H1 (cell line): ENCODE data around the gene SMIM35. TPM values are rescaled to one million over a fixed set of nuclear protein-coding genes. Genes with fewer than 3 reads are reported as not detected.

Experiments
- CTCF ChIA-PET: fragments of 300-600 bp; sonication (Branson Sonifier 250); formaldehyde crosslinking; loops from one replicate; lab custom pipeline; 2021; ENCODE audit not compliant: partially characterized antibody; lab: Charles Lee
- POLR2A ChIA-PET: fragments of 300-600 bp; sonication (Branson Sonifier 250); formaldehyde crosslinking; loops from one replicate; lab custom pipeline; 2021; ENCODE audit warnings: inconsistent platforms; ENCODE audit not compliant: partially characterized antibody; lab: Charles Lee
- DNase-seq, 2 experiments: peaks; one replicate each; pipeline versions ENCODE4 v3.0.0 to v3.0.0-alpha.2; 2010 to 2022; ENCODE audit warnings: low spot score in 2 of 2, low read depth in 1 of 2, mixed read lengths in 1 of 2
- FAIRE-seq: peaks from 2 replicates; lab custom pipeline; 2011; peaks lifted over from hg19 to GRCh38; lab: Jason Lieb, UNC
- H2AFZ ChIP-seq: 2 replicates; pipeline ENCODE4 v1.8.1; 2012; ENCODE audit warnings: low read length, inconsistent platforms
- H2AK5ac ChIP-seq: 2 replicates; pipeline ENCODE4 v1.6.1; 2013; ENCODE audit warnings: low read depth, low read length
- H2BK120ac ChIP-seq: replicated peaks from 2 replicates; pipeline ENCODE3; 2013; ENCODE audit warnings: low read depth, low read length, inconsistent platforms
- H2BK12ac ChIP-seq: 2 replicates; pipeline ENCODE4 v1.6.1; 2013; ENCODE audit warnings: low read depth, low read length
- H2BK15ac ChIP-seq: 2 replicates; pipeline ENCODE4 v1.6.1; 2013; ENCODE audit warnings: low read length
- H2BK20ac ChIP-seq: 2 replicates; pipeline ENCODE4 v1.6.1; 2013; ENCODE audit warnings: low read length
- H2BK5ac ChIP-seq: 2 replicates; pipeline ENCODE4 v1.6.1; 2013; ENCODE audit warnings: low read depth, low read length
- H3K14ac ChIP-seq: 2 replicates; pipeline ENCODE4 v1.6.1; 2013; ENCODE audit warnings: inconsistent platforms; ENCODE audit not compliant: insufficient read length
- H3K18ac ChIP-seq: 2 replicates; pipeline ENCODE4 v1.6.1; 2013; ENCODE audit warnings: low read length; ENCODE audit errors: extremely low read depth
- H3K23ac ChIP-seq: 2 replicates; pipeline ENCODE4 v1.6.1; 2013; ENCODE audit warnings: inconsistent platforms; ENCODE audit not compliant: insufficient read length
- H3K23me2 ChIP-seq: 2 replicates; pipeline ENCODE4 v1.6.1; 2013; ENCODE audit warnings: low read depth, low read length
- H3K27ac ChIP-seq: 2 replicates; pipeline ENCODE4 v1.6.1; 2011; ENCODE audit warnings: low read depth, low read length, inconsistent platforms
- H3K27me3 ChIP-seq, 4 experiments: replicated peaks in 1 of 4; 1 replicate in 1 of 4; 2 replicates in 3 of 4; pipeline versions ENCODE4 v1.6.1 to v1.8.1; 2011 to 2013; ENCODE audit warnings: low read length in 3 of 4, mild to moderate bottlenecking in 3 of 4, inconsistent platforms in 2 of 4, mixed read lengths in 2 of 4, moderate library complexity in 1 of 4; ENCODE audit not compliant: control insufficient read depth in 3 of 4, insufficient read depth in 3 of 4; ENCODE audit errors: extremely low read depth in 1 of 4
- H3K36me3 ChIP-seq, 4 experiments: 2 replicates each; pipeline versions ENCODE4 v1.6.1 to v1.8.1; 2011 to 2013; ENCODE audit warnings: mild to moderate bottlenecking in 4 of 4, low read length in 3 of 4, moderate library complexity in 2 of 4, control low read depth in 1 of 4, inconsistent platforms in 1 of 4; ENCODE audit not compliant: insufficient read depth in 4 of 4, control insufficient read depth in 2 of 4
- H3K4ac ChIP-seq: replicated peaks from 2 replicates; pipeline ENCODE3; 2013; ENCODE audit warnings: low read length, low read depth, mixed read lengths, inconsistent platforms; ENCODE audit not compliant: insufficient read length
- H3K4me1 ChIP-seq, 4 experiments: replicated peaks in 1 of 4; 1 replicate in 1 of 4; 2 replicates in 3 of 4; pipeline versions ENCODE4 v1.6.1 to v1.8.1; 2011 to 2013; ENCODE audit warnings: low read length in 3 of 4, inconsistent platforms in 2 of 4, mixed read lengths in 1 of 4; ENCODE audit not compliant: insufficient read depth in 4 of 4, control insufficient read depth in 3 of 4
- H3K4me2 ChIP-seq, 2 experiments: 2 replicates each; pipeline versions ENCODE4 v1.6.1 to v1.8.1; 2011 to 2013; ENCODE audit warnings: low read depth in 2 of 2, low read length in 2 of 2, control low read depth in 1 of 2, inconsistent platforms in 1 of 2, mild to moderate bottlenecking in 1 of 2; ENCODE audit not compliant: insufficient read depth in 1 of 2
- H3K4me3 ChIP-seq, 4 experiments: fragments of 200-600, 300-600 bp in 1 of 4; sonication (generic), shearing (Covaris generic), sonication (Bioruptor Twin) in 1 of 4; 2 replicates each; pipeline versions ENCODE4 v1.5.1 to v1.8.1; 2011 to 2016; ENCODE audit warnings: low read length in 4 of 4, low read depth in 3 of 4, control low read depth in 2 of 4, inconsistent platforms in 2 of 4, mild to moderate bottlenecking in 2 of 4, mixed read lengths in 1 of 4, moderate library complexity in 1 of 4; ENCODE audit not compliant: insufficient read depth in 2 of 4; ENCODE audit errors: extremely low read depth in 1 of 4
- H3K56ac ChIP-seq: replicated peaks from 2 replicates; pipeline ENCODE3; 2013; ENCODE audit warnings: low read depth, mild to moderate bottlenecking, mixed read lengths, low read length, inconsistent platforms; ENCODE audit not compliant: insufficient read length
- H3K79me1 ChIP-seq: 2 replicates; pipeline ENCODE4 v1.6.1; 2013; ENCODE audit warnings: low read depth, low read length, control low read depth
- H3K79me2 ChIP-seq, 2 experiments: 2 replicates each; pipeline versions ENCODE4 v1.6.1 to v1.8.1; 2012 to 2013; ENCODE audit warnings: low read length in 2 of 2, mild to moderate bottlenecking in 2 of 2, inconsistent platforms in 1 of 2; ENCODE audit not compliant: insufficient read depth in 2 of 2, control insufficient read depth in 1 of 2
- H3K9ac ChIP-seq, 4 experiments: replicated peaks in 1 of 4; 1 replicate in 1 of 4; 2 replicates in 3 of 4; pipeline versions ENCODE4 v1.6.1 to v1.8.1; 2011 to 2013; ENCODE audit warnings: low read depth in 3 of 4, low read length in 3 of 4, control low read depth in 2 of 4, mild to moderate bottlenecking in 2 of 4, moderate library complexity in 2 of 4, inconsistent platforms in 1 of 4; ENCODE audit errors: extremely low read depth in 1 of 4
- H3K9me3 ChIP-seq, 2 experiments: 2 replicates each; pipeline versions ENCODE4 v1.6.1 to v1.8.1; 2012 to 2013; ENCODE audit warnings: mild to moderate bottlenecking in 2 of 2, moderate library complexity in 2 of 2, control low read depth in 1 of 2, inconsistent platforms in 1 of 2, low read depth in 1 of 2, low read length in 1 of 2, mixed read lengths in 1 of 2; ENCODE audit not compliant: insufficient read depth in 2 of 2
- H4K20me1 ChIP-seq, 2 experiments: replicated peaks in 1 of 2; 2 replicates each; pipeline versions ENCODE3 to v1.8.1; 2011 to 2013; ENCODE audit warnings: inconsistent platforms in 2 of 2, low read length in 2 of 2, mild to moderate bottlenecking in 1 of 2; ENCODE audit not compliant: insufficient read depth in 2 of 2, control insufficient read depth in 1 of 2
- H4K5ac ChIP-seq: 2 replicates; pipeline ENCODE4 v1.6.1; 2013; ENCODE audit warnings: low read length, low read depth, mixed read lengths, inconsistent platforms; ENCODE audit not compliant: insufficient read length
- H4K8ac ChIP-seq: 2 replicates; pipeline ENCODE4 v1.8.0; 2013; ENCODE audit warnings: mild to moderate bottlenecking, moderate library complexity, low read length, inconsistent platforms; ENCODE audit not compliant: insufficient read depth; ENCODE audit errors: extremely low read depth
- H4K91ac ChIP-seq: replicated peaks from 2 replicates; pipeline ENCODE3; 2013; ENCODE audit warnings: low read length, mixed read lengths, inconsistent platforms; ENCODE audit not compliant: insufficient read length
- HDAC6 ChIP-seq: IDR thresholded peaks from one replicate; pipeline ENCODE4 v1.7.1; 2012; ENCODE audit warnings: low read depth, mild to moderate bottlenecking, inconsistent platforms, low read length, moderate library complexity
- POLR2A ChIP-seq, 2 experiments: IDR thresholded peaks; 1 replicate in 1 of 2; 2 replicates in 1 of 2; pipeline ENCODE4 v1.6.1; 2011; ENCODE audit warnings: low read depth in 2 of 2, low read length in 2 of 2, mild to moderate bottlenecking in 2 of 2; ENCODE audit errors: control extremely low read depth in 1 of 2
- POLR2AphosphoS5 ChIP-seq: IDR thresholded peaks from 2 replicates; pipeline ENCODE4 v1.6.1; 2011; ENCODE audit warnings: low read depth, low read length
- TAF7 ChIP-seq: optimal IDR thresholded peaks from 2 replicates; pipeline ENCODE3; 2011; ENCODE audit warnings: low read depth, mild to moderate bottlenecking, inconsistent platforms, low read length, moderate library complexity, borderline replicate concordance
- TBP ChIP-seq: IDR thresholded peaks from 2 replicates; pipeline ENCODE4 v1.6.1; 2011; ENCODE audit warnings: low read depth, low read length, improper control_type of control experiment
- WGBS, 2 experiments: shearing (Covaris generic) in 1 of 2; methylation state at CpG; one replicate each; pipeline versions ENCODE4 v1.1.6 to v1.1.7; 2013 to 2015; ENCODE audit warnings: low lambda C conversion rate in 2 of 2, mixed read lengths in 2 of 2, inconsistent platforms in 1 of 2, low coverage in 1 of 2, missing lambda C conversion rate in 1 of 2; ENCODE audit not compliant: insufficient replicate concordance in 2 of 2, insufficient coverage in 1 of 2, insufficient read length in 1 of 2; ENCODE audit errors: extremely low coverage in 1 of 2, missing lambda C conversion rate in 1 of 2; 5-methylcytosine and 5-hydroxymethylcytosine counted together
- polyA plus RNA-seq, 7 experiments: library from polyadenylated mRNA; depleted of rRNA in 3 of 7; stranded (reverse) in 5 of 7; unstranded in 2 of 7; fragments of >200 nt in 5 of 7; fragments of 200-250 nt in 2 of 7; gene quantifications; 1 replicate in 5 of 7; 2 replicates in 1 of 7; 4 replicates in 1 of 7; pipeline versions ENCODE4 v1.2.1 to v1.2.3, GENCODE V29; 2011 to 2013; ENCODE audit warnings: missing spikeins in 2 of 7, mixed read lengths in 2 of 7
- total RNA-seq: library from RNA; stranded (reverse); fragmentation: NEBNext Ultra II Directional; extraction: Animal tissue kit (Norgen Biotek cat#: 25700); gene quantifications from 2 replicates; pipeline ENCODE4 v1.2.1, GENCODE V29; 2021

Gene SMIM35
- total and polyA plus RNA-seq, 2 of the 8 experiments (the other 6 are each of a cell fraction or from before 2014, with no cell fraction given) = not detected

DNA sequence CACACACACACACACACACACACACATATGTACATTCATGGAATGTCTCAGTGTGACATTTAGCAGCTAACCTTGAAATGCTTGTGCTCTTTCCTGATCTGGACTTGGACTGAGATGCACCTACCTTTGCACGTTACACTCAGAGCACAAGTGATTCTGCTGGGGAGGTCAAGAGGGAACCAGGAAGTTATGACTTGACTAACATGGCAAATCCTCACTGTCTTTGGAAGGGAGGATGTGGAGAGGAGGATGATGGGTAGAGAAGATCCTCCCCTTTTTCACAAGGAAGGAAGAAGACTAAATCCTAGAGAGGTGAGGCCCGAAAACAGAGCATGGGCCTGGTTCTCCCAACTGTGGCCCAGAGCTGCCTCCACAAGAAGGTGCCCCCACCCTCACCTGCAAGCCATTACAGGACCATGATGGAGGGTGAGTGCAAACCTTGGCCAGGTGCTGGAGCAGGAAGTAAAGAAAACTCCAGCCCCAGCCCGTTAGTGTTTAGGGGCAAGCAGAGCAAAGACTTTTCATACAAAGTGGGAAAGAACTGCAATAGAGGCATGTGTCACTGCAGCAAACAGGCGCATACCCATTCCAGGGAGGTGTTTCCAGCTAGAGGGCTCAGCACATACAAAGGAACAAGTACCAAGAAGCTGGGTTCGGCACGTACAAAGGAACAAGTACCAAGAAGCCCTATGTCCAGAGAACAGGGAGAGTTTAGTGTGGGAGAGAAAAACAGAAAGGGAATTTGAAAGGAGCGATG, 39.5 kb upstream of the SMIM35 start:
- H3K27ac ChIP-seq = no peak overlapping the region
- FAIRE-seq (no peak), DNase-seq (no peak)
- no peak overlapping the region for H2AK5ac ChIP-seq
- H2BK15ac ChIP-seq = no peak overlapping the region
- no peaks in the 10 kb centered on the region for H3K79me1 ChIP-seq
- no peak overlapping the region for H3K56ac ChIP-seq
- no peak overlapping the region for H3K4ac ChIP-seq
- no peaks in the 10 kb centered on the region for H4K20me1 ChIP-seq
- H3K36me3 ChIP-seq = no peaks in the 10 kb centered on the region
- no peak overlapping the region for H3K9ac ChIP-seq
- H4K91ac ChIP-seq = no peak overlapping the region
- WGBS, 2 experiments = 86% methylated on average over 7 of the region's 7 CpGs; no CpG with 5 or more reads in 1 of the 2 experiments
- H3K23me2 ChIP-seq = no peaks in the 10 kb centered on the region; the same call in 1 of the 2 replicates
- H3K27me3 ChIP-seq = no peaks in the 10 kb centered on the region
- no peaks in the 10 kb centered on the region for H3K79me2 ChIP-seq
- H3K4me3 ChIP-seq = no peak overlapping the region
- H3K4me2 ChIP-seq = no peak overlapping the region
- H3K4me1 ChIP-seq = peaks cover 0 to 2% (median 0%) of the 10 kb centered on the region in 4 experiments; a peak in 1 of 7 replicates
- ChIA-PET POLR2A (interaction anchor here (0.7 to 1.2 kb wide), 5 partner anchors 10 to 280 kb away, joined by 3 to 5 read pairs (median 3); no protein-coding TSS in a partner anchor), CTCF (interaction anchor here (1.2 to 1.8 kb wide), 5 partner anchors 8 to 1230 kb away, joined by 3 to 7 read pairs (median 5); no protein-coding TSS in a partner anchor)
- H4K5ac ChIP-seq = no peak overlapping the region
- H2BK20ac ChIP-seq = no peak overlapping the region
- no peak overlapping the region for H2BK12ac ChIP-seq
- no peak overlapping the region for H3K14ac ChIP-seq
- no peak overlapping the region for H4K8ac ChIP-seq
- peak overlapping the region; percentile 78 for H2AFZ ChIP-seq
- peak overlapping the region; percentile 35; the same call in 1 of the 2 replicates for H2BK5ac ChIP-seq
- H3K9me3 ChIP-seq = no peaks in the 10 kb centered on the region
- H2BK120ac ChIP-seq = no peak overlapping the region
- no peak overlapping the region for H3K18ac ChIP-seq
- no peak overlapping the region for H3K23ac ChIP-seq
- TF ChIP-seq POLR2A (IDR thresholded peaks at IDR 0.05; ENCODE audit: control extremely low read depth in 1 of 2, low read depth in 2 of 2, low read length in 2 of 2) (peak in 1 of 2 experiments; percentile 72; a peak in 1 of 3 replicates), POLR2AphosphoS5 (peak; percentile 47), HDAC6 (no peak), TAF7 (peak; percentile 97), TBP (peak; percentile 77)
- TF ChIP-seq, all 59 proteins: peak for 4
